K562 (cell line): ENCODE measurements around the gene NUP188. TPM values are rescaled to one million over a fixed set of nuclear protein-coding genes. Genes with fewer than 3 reads are reported as not detected.

Experiments
- CREBBP ChIP-seq: IDR thresholded peaks from one replicate; pipeline ENCODE4 v1.6.1; 2012; ENCODE audit warnings: low read depth, mild to moderate bottlenecking, control low read depth, inconsistent platforms, low read length
- DACH1 ChIP-seq: fragments of 450-650 bp; IDR thresholded peaks from 2 replicates; pipeline ENCODE4 v1.6.1; 2018; ENCODE audit not compliant: partially characterized antibody
- RFX1 ChIP-seq: fragments of 450-650 bp; IDR thresholded peaks from 2 replicates; pipeline ENCODE4 v1.6.1; 2016; ENCODE audit warnings: mild to moderate bottlenecking, moderate library complexity
- TCFL5 ChIP-seq: fragments of 250-450 bp; sonication (Bioruptor Pico); conservative IDR thresholded peaks from 2 replicates; pipeline ENCODE4 v1.6.1; 2021; ENCODE audit warnings: mild to moderate bottlenecking, moderate library complexity, matching md5 sums
- ZBTB40 ChIP-seq, 2 experiments: fragments of 450-650 bp in 1 of 2; sonication (generic) in 1 of 2; formaldehyde crosslinking in 1 of 2; IDR thresholded peaks; 2 replicates each; pipeline versions ENCODE4 v1.7.1 to v1.9.0; 2016 to 2022; ENCODE audit warnings: inconsistent platforms in 1 of 2, mild to moderate bottlenecking in 1 of 2, missing genetic modification reagents in 1 of 2
- ZBTB8A ChIP-seq: fragments of 450-650 bp; IDR thresholded peaks from 2 replicates; pipeline ENCODE4 v1.6.1; 2018; ENCODE audit warnings: mild to moderate bottlenecking, moderate library complexity; ENCODE audit not compliant: partially characterized antibody
- ZNF589 ChIP-seq: fragments of 200-800 bp; sonication (Bioruptor generic); IDR thresholded peaks from 2 replicates; pipeline ENCODE4 v1.6.1; 2016; ENCODE audit warnings: low read depth, missing genetic modification characterization, missing compliant biosample characterization
- polyA plus RNA-seq, 8 experiments: library from polyadenylated mRNA; depleted of rRNA in 4 of 8; stranded (reverse) in 5 of 8; unstranded in 3 of 8; fragments of >200 nt; fragmentation: Nextera tagmentation in 2 of 8; fragmentation: Illumina TruSeq in 1 of 8; extraction: Ambion mirVana in 2 of 8; extraction: Trizol in 1 of 8; gene quantifications; 2 replicates each; pipeline versions ENCODE4 v1.2.1 to v1.2.3, GENCODE V29; 2011 to 2014; ENCODE audit warnings: inconsistent platforms in 1 of 8, missing spikeins in 1 of 8
- total RNA-seq, 7 experiments: library from RNA; depleted of rRNA in 6 of 7; stranded (reverse); fragments of >200 nt in 6 of 7; fragmentation: Illumina TruSeq in 2 of 7; extraction: Trizol in 2 of 7; gene quantifications; 2 replicates each; pipeline versions ENCODE4 v1.2.1 to v1.2.3, GENCODE V29; 2011 to 2021; ENCODE audit warnings: low replicate concordance in 1 of 7
- TF ChIP-seq, protein P1 (sequence below): fragments of 450-650 bp; formaldehyde crosslinking; IDR thresholded peaks from 2 replicates; pipeline ENCODE4 v1.4.0; 2022; ENCODE audit warnings: mild to moderate bottlenecking, moderate library complexity
- TF ChIP-seq, protein P2 (sequence below): fragments of 250-450 bp; sonication (Bioruptor Pico); IDR thresholded peaks from 2 replicates; pipeline ENCODE4 v1.8.0; 2022; ENCODE audit warnings: moderate library complexity, mild to moderate bottlenecking, inconsistent platforms
- TF ChIP-seq, protein P3 (sequence below): fragments of 250-450 bp; sonication (Bioruptor Pico); IDR thresholded peaks from 2 replicates; pipeline ENCODE4 v1.4.0; 2020; ENCODE audit warnings: mild to moderate bottlenecking
- TF ChIP-seq, protein P4 (sequence below): fragments of 450-650 bp; IDR thresholded peaks from 2 replicates; pipeline ENCODE4 v1.6.1; 2018; ENCODE audit not compliant: partially characterized antibody

NUP188 gene
- total and polyA plus RNA-seq, 9 of the 15 experiments (the other 6 are each of a cell fraction or from before 2014, with no cell fraction given) = 11.7 to 135 (median 70.6) TPM

- TF ChIP-seq ZBTB40 (IDR thresholded peaks at IDR 0.05) = no peak
- no peak for TF ChIP-seq ZBTB40 (CRISPR knock-in tag; IDR thresholded peaks at IDR 0.05)
- no peak for TF ChIP-seq TCFL5 (CRISPR knock-in tag)
- no peak for TF ChIP-seq RFX1
- TF ChIP-seq ZBTB8A = no peak
- TF ChIP-seq, protein P1, sequence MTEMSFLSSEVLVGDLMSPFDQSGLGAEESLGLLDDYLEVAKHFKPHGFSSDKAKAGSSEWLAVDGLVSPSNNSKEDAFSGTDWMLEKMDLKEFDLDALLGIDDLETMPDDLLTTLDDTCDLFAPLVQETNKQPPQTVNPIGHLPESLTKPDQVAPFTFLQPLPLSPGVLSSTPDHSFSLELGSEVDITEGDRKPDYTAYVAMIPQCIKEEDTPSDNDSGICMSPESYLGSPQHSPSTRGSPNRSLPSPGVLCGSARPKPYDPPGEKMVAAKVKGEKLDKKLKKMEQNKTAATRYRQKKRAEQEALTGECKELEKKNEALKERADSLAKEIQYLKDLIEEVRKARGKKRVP (CRISPR knock-in tag) = no peak
- TF ChIP-seq, protein P2, sequence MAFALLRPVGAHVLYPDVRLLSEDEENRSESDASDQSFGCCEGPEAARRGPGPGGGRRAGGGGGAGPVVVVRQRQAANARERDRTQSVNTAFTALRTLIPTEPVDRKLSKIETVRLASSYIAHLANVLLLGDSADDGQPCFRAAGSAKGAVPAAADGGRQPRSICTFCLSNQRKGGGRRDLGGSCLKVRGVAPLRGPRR = no peak
- no peak for TF ChIP-seq DACH1
- TF ChIP-seq CREBBP = no peak
- TF ChIP-seq, protein P3, sequence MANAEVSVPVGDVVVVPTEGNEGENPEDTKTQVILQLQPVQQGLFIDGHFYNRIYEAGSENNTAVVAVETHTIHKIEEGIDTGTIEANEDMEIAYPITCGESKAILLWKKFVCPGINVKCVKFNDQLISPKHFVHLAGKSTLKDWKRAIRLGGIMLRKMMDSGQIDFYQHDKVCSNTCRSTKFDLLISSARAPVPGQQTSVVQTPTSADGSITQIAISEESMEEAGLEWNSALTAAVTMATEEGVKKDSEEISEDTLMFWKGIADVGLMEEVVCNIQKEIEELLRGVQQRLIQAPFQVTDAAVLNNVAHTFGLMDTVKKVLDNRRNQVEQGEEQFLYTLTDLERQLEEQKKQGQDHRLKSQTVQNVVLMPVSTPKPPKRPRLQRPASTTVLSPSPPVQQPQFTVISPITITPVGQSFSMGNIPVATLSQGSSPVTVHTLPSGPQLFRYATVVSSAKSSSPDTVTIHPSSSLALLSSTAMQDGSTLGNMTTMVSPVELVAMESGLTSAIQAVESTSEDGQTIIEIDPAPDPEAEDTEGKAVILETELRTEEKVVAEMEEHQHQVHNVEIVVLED (CRISPR knock-in tag) = no peak
- no peak for TF ChIP-seq ZNF589 (CRISPR knock-in tag)
- TF ChIP-seq, protein P4, sequence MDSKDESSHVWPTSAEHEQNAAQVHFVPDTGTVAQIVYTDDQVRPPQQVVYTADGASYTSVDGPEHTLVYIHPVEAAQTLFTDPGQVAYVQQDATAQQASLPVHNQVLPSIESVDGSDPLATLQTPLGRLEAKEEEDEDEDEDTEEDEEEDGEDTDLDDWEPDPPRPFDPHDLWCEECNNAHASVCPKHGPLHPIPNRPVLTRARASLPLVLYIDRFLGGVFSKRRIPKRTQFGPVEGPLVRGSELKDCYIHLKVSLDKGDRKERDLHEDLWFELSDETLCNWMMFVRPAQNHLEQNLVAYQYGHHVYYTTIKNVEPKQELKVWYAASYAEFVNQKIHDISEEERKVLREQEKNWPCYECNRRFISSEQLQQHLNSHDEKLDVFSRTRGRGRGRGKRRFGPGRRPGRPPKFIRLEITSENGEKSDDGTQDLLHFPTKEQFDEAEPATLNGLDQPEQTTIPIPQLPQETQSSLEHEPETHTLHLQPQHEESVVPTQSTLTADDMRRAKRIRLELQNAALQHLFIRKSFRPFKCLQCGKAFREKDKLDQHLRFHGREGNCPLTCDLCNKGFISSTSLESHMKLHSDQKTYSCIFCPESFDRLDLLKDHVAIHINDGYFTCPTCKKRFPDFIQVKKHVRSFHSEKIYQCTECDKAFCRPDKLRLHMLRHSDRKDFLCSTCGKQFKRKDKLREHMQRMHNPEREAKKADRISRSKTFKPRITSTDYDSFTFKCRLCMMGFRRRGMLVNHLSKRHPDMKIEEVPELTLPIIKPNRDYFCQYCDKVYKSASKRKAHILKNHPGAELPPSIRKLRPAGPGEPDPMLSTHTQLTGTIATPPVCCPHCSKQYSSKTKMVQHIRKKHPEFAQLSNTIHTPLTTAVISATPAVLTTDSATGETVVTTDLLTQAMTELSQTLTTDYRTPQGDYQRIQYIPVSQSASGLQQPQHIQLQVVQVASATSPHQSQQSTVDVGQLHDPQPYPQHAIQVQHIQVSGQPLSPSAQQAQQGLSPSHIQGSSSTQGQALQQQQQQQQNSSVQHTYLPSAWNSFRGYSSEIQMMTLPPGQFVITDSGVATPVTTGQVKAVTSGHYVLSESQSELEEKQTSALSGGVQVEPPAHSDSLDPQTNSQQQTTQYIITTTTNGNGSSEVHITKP = no peak
Observed at GRCh38 chr9:129027685-129028191, 80.2 kb downstream of the NUP188 start (continued).
